Measurements from ENCODE around the gene NPAS2.
A peak's percentile ranks its signal among the peaks of the same experiment; 100 is the strongest.

The NPAS2 gene

GRCh38 chr2:100793982-100794381 is 26.0 kb upstream of the NPAS2 start:
- no peak for DNase-seq (ENCODE audit: low read depth)

- DNase-seq (ENCODE audit: low read depth): no peak
These were observed 23.3 kb upstream of the NPAS2 start for GRCh38 chr2:100796499-100797100.

GRCh38 chr2:100799686-100800085 is 20.3 kb upstream of the NPAS2 start:
- no peak for DNase-seq (ENCODE audit: low read depth)

- DNase-seq (ENCODE audit: low read depth): no peak
These were observed 19.0 kb upstream of the NPAS2 start for GRCh38 chr2:100800915-100801314.

- no peak for DNase-seq (ENCODE audit: low read depth)
These were observed 18.5 kb upstream of the NPAS2 start for GRCh38 chr2:100801402-100801801.

- no peak for DNase-seq (ENCODE audit: low read depth)
These were observed 17.9 kb upstream of the NPAS2 start for GRCh38 chr2:100802066-100802465.

GRCh38 chr2:100803334-100803733 is 16.6 kb upstream of the NPAS2 start:
- no peak for DNase-seq (ENCODE audit: low read depth)

- DNase-seq (ENCODE audit: low read depth): no peak
These were observed 13.4 kb upstream of the NPAS2 start for GRCh38 chr2:100806550-100806949.

- DNase-seq (ENCODE audit: low read depth): no peak
These were observed 12.2 kb upstream of the NPAS2 start for GRCh38 chr2:100807707-100808106.

GRCh38 chr2:100808582-100808981 is 11.4 kb upstream of the NPAS2 start:
- DNase-seq (ENCODE audit: low read depth): no peak

- DNase-seq (ENCODE audit: low read depth): no peak
These were observed 10.4 kb upstream of the NPAS2 start for GRCh38 chr2:100809506-100809905.

- no peak for DNase-seq (ENCODE audit: low read depth)
These were observed 9.3 kb upstream of the NPAS2 start for GRCh38 chr2:100810603-100811145.

- DNase-seq (ENCODE audit: low read depth): no peak
These were observed 7.8 kb upstream of the NPAS2 start for GRCh38 chr2:100812116-100812515.

GRCh38 chr2:100812573-100812972 is 7.4 kb upstream of the NPAS2 start:
- no peak for DNase-seq (ENCODE audit: low read depth)

- no peak for DNase-seq (ENCODE audit: low read depth)
These were observed 6.4 kb upstream of the NPAS2 start for GRCh38 chr2:100813527-100813926.

GRCh38 chr2:100814043-100814442 is 5.9 kb upstream of the NPAS2 start:
- no peak for DNase-seq (ENCODE audit: low read depth)

GRCh38 chr2:100814453-100814852 is 5.5 kb upstream of the NPAS2 start:
- DNase-seq (ENCODE audit: low read depth): no peak

- DNase-seq (ENCODE audit: low read depth): no peak
These were observed 2.5 kb upstream of the NPAS2 start for GRCh38 chr2:100817388-100817985.

GRCh38 chr2:100818003-100818605 is 1.8 kb upstream of the NPAS2 start:
- no peak for DNase-seq (ENCODE audit: low read depth)

GRCh38 chr2:100818606-100819369 is 1.2 kb upstream of the NPAS2 start:
- peak; percentile 73 for DNase-seq (ENCODE audit: low read depth)

- DNase-seq (ENCODE audit: low read depth): no peak
These were observed 259 bp downstream of the NPAS2 start for GRCh38 chr2:100820273-100820522.

GRCh38 chr2:100820523-100821254 is 750 bp downstream of the NPAS2 start:
- DNase-seq (ENCODE audit: low read depth): no peak

Measured in fibroblast of the conjunctiva (primary cell).